Measurements from ENCODE around the gene LRRC38. TPM values are rescaled to one million over a fixed set of nuclear protein-coding genes. Genes with fewer than 3 reads are reported as not detected.

The LRRC38 gene
- total RNA-seq, 1 donor from 2014 or later = not detected

GRCh38 chr1:13512472-13512871, 1.3 kb downstream of the LRRC38 start:
- no peak overlapping the region for H3K4me3 Mint-ChIP-seq (ENCODE audit: unreplicated experiment)
- no peaks in the 10 kb centered on the region for H3K9me3 Mint-ChIP-seq (ENCODE audit: unreplicated experiment)
- TF ChIP-seq CTCF (IDR thresholded peaks at IDR 0.05) = no peak
- H3K27me3 Mint-ChIP-seq (ENCODE audit: unreplicated experiment) = peaks cover 6% of the 10 kb centered on the region
- H3K4me1 Mint-ChIP-seq (ENCODE audit: unreplicated experiment) = no peaks in the 10 kb centered on the region
- no peaks in the 10 kb centered on the region for H3K36me3 Mint-ChIP-seq (ENCODE audit: unreplicated experiment)
- H3K27ac Mint-ChIP-seq (ENCODE audit: unreplicated experiment) = no peak overlapping the region
- no peak for DNase-seq (ENCODE audit: extremely low spot score, unreplicated experiment)

GRCh38 chr1:13510499-13510898, 3.3 kb downstream of the LRRC38 start:
- no peak for TF ChIP-seq CTCF (IDR thresholded peaks at IDR 0.05)
- Mint-ChIP-seq H3K27me3 (ENCODE audit: unreplicated experiment) (peaks cover 5% of the 10 kb centered on the region), H3K27ac (ENCODE audit: unreplicated experiment) (no peak overlapping the region), H3K4me1 (ENCODE audit: unreplicated experiment) (no peaks in the 10 kb centered on the region), H3K9me3 (ENCODE audit: unreplicated experiment) (no peaks in the 10 kb centered on the region), H3K36me3 (ENCODE audit: unreplicated experiment) (no peaks in the 10 kb centered on the region), H3K4me3 (ENCODE audit: unreplicated experiment) (no peak overlapping the region)
- DNase-seq (ENCODE audit: extremely low spot score, unreplicated experiment) = no peak

- no peak for TF ChIP-seq CTCF (IDR thresholded peaks at IDR 0.05)
- Mint-ChIP-seq H3K27ac (ENCODE audit: unreplicated experiment) (no peak overlapping the region), H3K4me3 (ENCODE audit: unreplicated experiment) (no peak overlapping the region), H3K9me3 (ENCODE audit: unreplicated experiment) (peaks cover 10% of the 10 kb centered on the region), H3K4me1 (ENCODE audit: unreplicated experiment) (no peaks in the 10 kb centered on the region), H3K36me3 (ENCODE audit: unreplicated experiment) (no peaks in the 10 kb centered on the region), H3K27me3 (ENCODE audit: unreplicated experiment) (no peaks in the 10 kb centered on the region)
- DNase-seq (ENCODE audit: extremely low spot score, unreplicated experiment) = no peak
These were observed 6.7 kb downstream of the LRRC38 start for GRCh38 chr1:13507075-13507474.

GRCh38 chr1:13505020-13505419, 8.8 kb downstream of the LRRC38 start:
- Mint-ChIP-seq H3K9me3 (ENCODE audit: unreplicated experiment) (peaks cover 14% of the 10 kb centered on the region), H3K36me3 (ENCODE audit: unreplicated experiment) (no peaks in the 10 kb centered on the region), H3K4me1 (ENCODE audit: unreplicated experiment) (no peaks in the 10 kb centered on the region), H3K27me3 (ENCODE audit: unreplicated experiment) (no peaks in the 10 kb centered on the region), H3K4me3 (ENCODE audit: unreplicated experiment) (no peak overlapping the region), H3K27ac (ENCODE audit: unreplicated experiment) (no peak overlapping the region)
- no peak for DNase-seq (ENCODE audit: extremely low spot score, unreplicated experiment)
- no peak for TF ChIP-seq CTCF (IDR thresholded peaks at IDR 0.05)

- no peak for TF ChIP-seq CTCF (IDR thresholded peaks at IDR 0.05)
- no peak for DNase-seq (ENCODE audit: extremely low spot score, unreplicated experiment)
- no peak overlapping the region for H3K27ac Mint-ChIP-seq (ENCODE audit: unreplicated experiment)
- no peaks in the 10 kb centered on the region for H3K4me1 Mint-ChIP-seq (ENCODE audit: unreplicated experiment)
- H3K9me3 Mint-ChIP-seq (ENCODE audit: unreplicated experiment) = peaks cover 14% of the 10 kb centered on the region
- H3K27me3 Mint-ChIP-seq (ENCODE audit: unreplicated experiment) = no peaks in the 10 kb centered on the region
- H3K36me3 Mint-ChIP-seq (ENCODE audit: unreplicated experiment) = no peaks in the 10 kb centered on the region
- no peak overlapping the region for H3K4me3 Mint-ChIP-seq (ENCODE audit: unreplicated experiment)
These were observed 13.0 kb downstream of the LRRC38 start for GRCh38 chr1:13500806-13501205.
